SJSA1 (cell line): ENCODE results near the gene ZNF823. TPM values are rescaled to one million over a fixed set of nuclear protein-coding genes. Genes with fewer than 3 reads are reported as not detected.

Experiments
- DNase-seq, 2 experiments: peaks; one replicate each; pipeline ENCODE4 v3.0.0-alpha.2; 2015 to 2020; ENCODE audit warnings: low spot score in 2 of 2, low read depth in 1 of 2
- H3K27ac ChIP-seq: fragments of 250-450 bp; sonication (Bioruptor Pico); 2 replicates; pipeline ENCODE4 v1.5.1; 2020; ENCODE audit warnings: mild to moderate bottlenecking, moderate library complexity
- H3K27me3 ChIP-seq: fragments of 250-450 bp; sonication (Bioruptor Pico); replicated peaks from 2 replicates; pipeline ENCODE4 v1.5.1; 2020; ENCODE audit warnings: mild to moderate bottlenecking, moderate library complexity
- H3K36me3 ChIP-seq: fragments of 250-450 bp; sonication (Bioruptor Pico); 2 replicates; pipeline ENCODE4 v1.5.1; 2020; ENCODE audit warnings: mild to moderate bottlenecking
- H3K4me1 ChIP-seq: fragments of 250-450 bp; sonication (Bioruptor Pico); replicated peaks from 2 replicates; pipeline ENCODE4 v1.6.1; 2021; ENCODE audit warnings: mild to moderate bottlenecking
- H3K4me3 ChIP-seq: fragments of 250-450 bp; sonication (Bioruptor Pico); 2 replicates; pipeline ENCODE4 v1.5.1; 2020; ENCODE audit warnings: mild to moderate bottlenecking
- H3K9me3 ChIP-seq: fragments of 250-450 bp; sonication (Bioruptor Pico); replicated peaks from 2 replicates; pipeline ENCODE4 v1.5.1; 2020; ENCODE audit warnings: mild to moderate bottlenecking
- total RNA-seq: library from RNA; depleted of rRNA; stranded (reverse); fragments of >200 nt; shearing (Covaris generic); gene quantifications from 2 replicates; pipeline ENCODE4 v1.2.3, GENCODE V29; 2014

The ZNF823 gene
- total RNA-seq, 1 experiment from 2014 or later: 7.4 TPM

- peaks cover 9% of the 10 kb centered on the region for H3K4me1 ChIP-seq
- DNase-seq: no peak
- no peak overlapping the region for H3K27ac ChIP-seq
- peaks cover 7% of the 10 kb centered on the region for H3K36me3 ChIP-seq
- no peak overlapping the region for H3K4me3 ChIP-seq
- H3K27me3 ChIP-seq: no peaks in the 10 kb centered on the region
- peaks cover 11% of the 10 kb centered on the region for H3K9me3 ChIP-seq
Observed at GRCh38 chr19:11763117-11763516, 24.4 kb upstream of the ZNF823 start.

DNA sequence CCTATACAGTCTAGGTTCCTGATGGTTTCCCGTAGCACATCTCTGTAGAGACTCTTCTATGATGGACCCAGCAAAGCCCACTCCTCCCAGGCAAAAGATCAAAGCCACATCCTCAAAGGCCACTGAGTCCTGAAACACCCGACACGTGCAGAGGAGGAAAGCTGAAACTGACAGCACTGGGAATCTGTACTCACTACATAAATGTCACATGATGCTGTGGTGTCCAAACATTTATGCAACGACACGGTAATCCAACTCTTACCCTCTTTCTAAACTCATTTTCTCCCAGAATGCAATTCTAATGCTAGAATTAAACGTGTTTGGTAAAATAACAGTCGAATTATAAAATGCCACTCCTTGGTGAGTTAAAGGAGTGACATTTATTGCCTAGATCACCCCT is 21.1 kb upstream of the ZNF823 start:
- H3K27ac ChIP-seq: no peak overlapping the region
- no peak for DNase-seq
- H3K9me3 ChIP-seq: peaks cover 20% of the 10 kb centered on the region
- no peaks in the 10 kb centered on the region for H3K27me3 ChIP-seq
- H3K36me3 ChIP-seq: no peaks in the 10 kb centered on the region
- H3K4me1 ChIP-seq: no peaks in the 10 kb centered on the region
- no peak overlapping the region for H3K4me3 ChIP-seq

- Histone ChIP-seq H3K4me1 (no peaks in the 10 kb centered on the region), H3K27ac (no peak overlapping the region), H3K27me3 (no peaks in the 10 kb centered on the region), H3K36me3 (no peaks in the 10 kb centered on the region), H3K4me3 (no peak overlapping the region), H3K9me3 (peaks cover 20% of the 10 kb centered on the region)
- DNase-seq: no peak
Observed at GRCh38 chr19:11756965-11757364, 18.2 kb upstream of the ZNF823 start.

DNA sequence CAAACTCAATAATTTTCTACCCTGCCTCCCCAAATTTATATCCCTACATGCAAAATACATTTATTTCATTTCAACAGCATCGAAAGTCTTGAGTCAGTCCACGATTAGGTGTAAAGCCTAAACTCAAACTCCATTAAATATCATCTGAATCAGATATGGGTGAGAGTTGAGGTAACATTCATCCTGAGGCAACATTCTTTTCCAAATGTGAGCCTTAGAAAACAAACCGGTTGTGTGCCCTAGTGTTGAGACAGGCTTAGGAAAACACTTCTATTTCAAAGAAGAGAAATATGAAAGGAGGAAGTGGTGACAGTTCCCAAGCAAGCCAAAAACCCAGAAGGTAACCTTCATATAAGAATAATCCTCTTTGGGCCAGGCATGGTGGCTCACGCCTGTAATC is 15.9 kb upstream of the ZNF823 start:
- H3K27me3 ChIP-seq: no peaks in the 10 kb centered on the region
- H3K4me3 ChIP-seq: no peak overlapping the region
- H3K9me3 ChIP-seq: peaks cover 18% of the 10 kb centered on the region
- no peak overlapping the region for H3K27ac ChIP-seq
- no peaks in the 10 kb centered on the region for H3K36me3 ChIP-seq
- no peaks in the 10 kb centered on the region for H3K4me1 ChIP-seq
- DNase-seq: no peak

DNA sequence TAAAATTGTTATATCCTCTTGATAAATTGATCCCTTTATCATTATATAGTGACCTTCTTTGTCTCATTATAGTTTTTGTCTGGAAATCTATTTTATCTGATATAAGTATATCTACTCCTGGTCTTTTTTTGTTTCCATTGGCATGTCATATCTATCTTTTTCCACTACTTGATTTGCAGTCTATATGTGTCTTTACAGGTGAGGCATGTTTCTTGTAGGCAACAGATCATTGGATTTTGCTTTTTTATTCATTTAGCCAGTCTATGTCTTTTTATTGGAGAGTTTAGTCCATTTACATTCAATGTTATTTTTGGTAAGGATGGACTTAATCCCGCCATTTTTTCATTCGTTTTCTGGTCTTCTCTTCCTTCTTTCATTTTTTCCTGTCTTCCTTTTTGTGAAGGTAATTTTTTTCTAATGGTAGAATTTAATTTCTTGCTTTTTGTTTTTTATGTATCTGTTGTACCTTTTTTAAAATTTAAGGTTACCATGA is 13.5 kb upstream of the ZNF823 start:
- Histone ChIP-seq H3K27me3 (no peaks in the 10 kb centered on the region), H3K9me3 (peaks cover 16% of the 10 kb centered on the region), H3K27ac (no peak overlapping the region), H3K4me1 (no peaks in the 10 kb centered on the region), H3K36me3 (no peaks in the 10 kb centered on the region), H3K4me3 (no peak overlapping the region)
- DNase-seq: no peak

DNA sequence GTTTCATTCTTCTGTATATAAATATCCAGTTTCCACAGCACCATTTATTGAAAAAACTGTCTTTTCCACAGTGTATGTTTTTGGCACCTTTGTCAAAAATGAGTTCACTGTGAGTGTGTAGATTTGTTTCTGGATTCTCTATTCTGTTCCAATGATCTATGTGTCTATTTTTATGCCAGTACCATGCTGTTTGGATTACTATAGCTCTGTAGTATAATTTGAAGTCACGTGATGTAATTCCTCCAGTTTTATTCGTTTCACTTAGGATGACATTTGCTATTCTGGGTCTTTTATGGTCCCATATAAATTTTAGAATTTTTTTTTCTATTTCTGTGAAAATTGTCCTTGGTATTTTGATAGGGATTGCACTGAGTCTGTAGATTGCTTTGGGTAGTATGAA is 11.0 kb upstream of the ZNF823 start:
- Histone ChIP-seq H3K27ac (no peak overlapping the region), H3K36me3 (no peaks in the 10 kb centered on the region), H3K9me3 (peaks cover 7% of the 10 kb centered on the region; the same call in 1 of the 2 replicates), H3K4me3 (no peak overlapping the region), H3K4me1 (no peaks in the 10 kb centered on the region), H3K27me3 (no peaks in the 10 kb centered on the region)
- no peak for DNase-seq

DNA sequence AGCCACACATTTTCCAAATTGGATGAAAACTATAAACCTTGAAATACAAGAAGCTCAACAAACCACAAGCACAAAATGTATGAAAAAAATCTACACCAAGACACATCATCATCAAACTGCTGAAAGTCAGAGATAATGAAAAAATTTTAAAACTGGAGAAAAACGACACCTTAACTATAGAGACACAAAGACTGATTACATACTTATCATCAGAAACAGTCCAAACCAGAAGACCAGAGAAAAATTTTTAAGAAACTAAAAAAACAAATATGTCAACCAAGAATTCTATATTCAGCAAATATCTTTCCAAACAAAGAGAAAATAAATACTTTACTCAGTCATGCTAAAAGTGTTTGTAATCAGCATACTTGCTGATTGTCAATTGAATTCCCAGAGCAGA is 8.5 kb upstream of the ZNF823 start:
- H3K27ac ChIP-seq: no peak overlapping the region
- H3K4me1 ChIP-seq: no peaks in the 10 kb centered on the region
- DNase-seq: no peak
- no peaks in the 10 kb centered on the region for H3K36me3 ChIP-seq
- H3K9me3 ChIP-seq: peaks cover 5% of the 10 kb centered on the region
- no peak overlapping the region for H3K4me3 ChIP-seq
- H3K27me3 ChIP-seq: no peaks in the 10 kb centered on the region

DNA sequence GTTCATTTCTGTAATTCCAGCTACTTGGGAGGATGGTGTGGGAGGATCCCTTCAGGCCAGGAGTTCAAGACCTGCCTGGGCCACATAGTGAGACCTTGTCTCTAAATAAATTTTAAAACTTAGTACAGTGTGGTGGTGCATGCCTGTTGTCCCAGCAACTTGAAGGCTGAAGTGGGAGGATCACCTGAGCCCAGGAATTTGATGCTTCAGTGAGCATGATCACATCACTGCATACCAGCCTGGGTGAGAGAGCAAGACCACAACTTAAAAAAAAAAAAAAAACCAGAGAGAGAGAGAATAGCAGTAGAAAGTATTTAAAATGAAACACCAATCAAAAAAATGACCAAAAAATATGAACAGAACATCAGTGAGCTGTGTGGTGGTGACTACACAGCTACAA is 7.1 kb upstream of the ZNF823 start:
- no peaks in the 10 kb centered on the region for H3K27me3 ChIP-seq
- H3K36me3 ChIP-seq: no peaks in the 10 kb centered on the region
- no peak overlapping the region for H3K27ac ChIP-seq
- H3K4me3 ChIP-seq: no peak overlapping the region
- no peak for DNase-seq
- H3K4me1 ChIP-seq: no peaks in the 10 kb centered on the region
- H3K9me3 ChIP-seq: peaks cover 3% of the 10 kb centered on the region

- Histone ChIP-seq H3K27ac (peak overlapping the region; percentile 34), H3K9me3 (no peaks in the 10 kb centered on the region; the same call in 1 of the 2 replicates), H3K36me3 (peaks cover 9% of the 10 kb centered on the region; the same call in 1 of the 2 replicates), H3K4me1 (peaks cover 12% of the 10 kb centered on the region; the same call in 1 of the 2 replicates), H3K27me3 (no peaks in the 10 kb centered on the region), H3K4me3 (peak overlapping the region; percentile 85)
- DNase-seq: peak in 1 of 2 experiments; percentile 50
Observed at GRCh38 chr19:11737964-11738745, 591 bp downstream of the ZNF823 start.

- Histone ChIP-seq H3K4me1 (peaks cover 12% of the 10 kb centered on the region; the same call in 1 of the 2 replicates), H3K4me3 (no peak overlapping the region), H3K36me3 (peaks cover 11% of the 10 kb centered on the region; the same call in 1 of the 2 replicates), H3K9me3 (peaks cover 4% of the 10 kb centered on the region; the same call in 1 of the 2 replicates), H3K27me3 (no peaks in the 10 kb centered on the region), H3K27ac (no peak overlapping the region)
- no peak for DNase-seq
Observed at GRCh38 chr19:11736696-11737095, 2.0 kb downstream of the ZNF823 start.

DNA sequence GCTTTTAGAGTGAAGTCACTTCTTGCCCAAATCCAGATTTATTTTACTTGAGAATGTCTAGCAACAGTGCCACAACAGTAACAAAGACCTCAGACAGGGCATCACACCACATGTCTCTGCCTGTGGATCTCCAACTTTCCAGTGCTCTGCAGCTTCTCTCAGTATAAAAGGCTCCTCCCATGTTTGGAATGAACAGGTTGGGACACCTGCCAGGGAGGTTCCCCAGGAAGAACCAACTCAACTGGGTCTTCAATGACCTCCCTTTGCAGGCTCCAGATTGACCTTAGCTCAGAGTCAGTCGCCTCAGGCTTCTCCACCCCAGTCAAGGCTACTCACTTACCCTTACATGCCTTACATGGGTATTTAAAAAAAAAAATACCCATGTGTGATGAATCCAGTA is 3.4 kb downstream of the ZNF823 start:
- DNase-seq: no peak
- no peak overlapping the region for H3K4me3 ChIP-seq
- peaks cover 14% of the 10 kb centered on the region; the same call in 1 of the 2 replicates for H3K36me3 ChIP-seq
- H3K27me3 ChIP-seq: no peaks in the 10 kb centered on the region
- peaks cover 4% of the 10 kb centered on the region; the same call in 1 of the 2 replicates for H3K9me3 ChIP-seq
- H3K27ac ChIP-seq: no peak overlapping the region
- H3K4me1 ChIP-seq: peaks cover 12% of the 10 kb centered on the region; the same call in 1 of the 2 replicates

GRCh38 chr19:11729586-11729985 is 9.2 kb downstream of the ZNF823 start:
- no peak overlapping the region for H3K27ac ChIP-seq
- H3K9me3 ChIP-seq: peaks cover 23% of the 10 kb centered on the region
- no peaks in the 10 kb centered on the region for H3K4me1 ChIP-seq
- H3K4me3 ChIP-seq: no peak overlapping the region
- no peaks in the 10 kb centered on the region for H3K27me3 ChIP-seq
- no peak for DNase-seq
- H3K36me3 ChIP-seq: peaks cover 34% of the 10 kb centered on the region

- peaks cover 48% of the 10 kb centered on the region for H3K9me3 ChIP-seq
- peaks cover 64% of the 10 kb centered on the region for H3K36me3 ChIP-seq
- H3K4me1 ChIP-seq: no peaks in the 10 kb centered on the region
- H3K4me3 ChIP-seq: no peak overlapping the region
- H3K27ac ChIP-seq: no peak overlapping the region
- DNase-seq: no peak
- no peaks in the 10 kb centered on the region for H3K27me3 ChIP-seq
Observed at GRCh38 chr19:11722414-11722813, 16.3 kb downstream of the ZNF823 start.

- peaks cover 45% of the 10 kb centered on the region for H3K9me3 ChIP-seq
Observed at GRCh38 chr19:11721681-11722080, 17.1 kb downstream of the ZNF823 start.

More at GRCh38 chr19:11721681-11722080, 17.1 kb downstream of the ZNF823 start:
- no peak overlapping the region for H3K27ac ChIP-seq
- no peaks in the 10 kb centered on the region for H3K4me1 ChIP-seq
- H3K27me3 ChIP-seq: no peaks in the 10 kb centered on the region
- no peak overlapping the region for H3K4me3 ChIP-seq
- peaks cover 63% of the 10 kb centered on the region for H3K36me3 ChIP-seq
- no peak for DNase-seq
